HG03565 (cell line): Measurements from ENCODE around the gene ZNF91.
"Not testable (repeated sequence)": the region's sequence is repeated elsewhere in the genome, so short reads cannot be mapped to it uniquely, and the experiment has no call there.

Experiments used
- ATAC-seq: cut with Tn5 transposase; IDR thresholded peaks from one replicate; pipeline ENCODE4 v1.9.1; 2021; ENCODE audit warnings: mild to moderate bottlenecking, moderate library complexity; ENCODE audit not compliant: unreplicated experiment

ZNF91 gene

DNA sequence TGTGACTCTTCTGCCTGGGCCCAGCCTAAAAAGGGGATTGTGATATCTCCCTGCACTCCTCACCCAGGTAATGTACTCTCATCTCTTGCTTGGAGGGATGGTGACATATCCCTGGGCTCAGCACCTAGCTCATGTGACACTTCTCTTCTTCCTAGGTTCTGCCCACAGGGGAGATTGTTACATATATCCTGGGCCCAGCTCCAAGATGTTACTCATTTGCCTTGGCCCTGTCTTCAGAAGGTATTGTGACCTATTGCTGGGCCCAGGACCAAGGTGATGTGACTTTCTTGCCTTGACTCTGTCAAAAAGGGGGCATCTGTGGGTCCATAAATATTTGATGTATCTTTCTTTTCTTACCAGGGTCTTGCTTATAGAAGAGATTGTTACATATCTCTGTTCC lies 73.9 kb downstream of the ZNF91 start:
- ATAC-seq = not testable (repeated sequence)

DNA sequence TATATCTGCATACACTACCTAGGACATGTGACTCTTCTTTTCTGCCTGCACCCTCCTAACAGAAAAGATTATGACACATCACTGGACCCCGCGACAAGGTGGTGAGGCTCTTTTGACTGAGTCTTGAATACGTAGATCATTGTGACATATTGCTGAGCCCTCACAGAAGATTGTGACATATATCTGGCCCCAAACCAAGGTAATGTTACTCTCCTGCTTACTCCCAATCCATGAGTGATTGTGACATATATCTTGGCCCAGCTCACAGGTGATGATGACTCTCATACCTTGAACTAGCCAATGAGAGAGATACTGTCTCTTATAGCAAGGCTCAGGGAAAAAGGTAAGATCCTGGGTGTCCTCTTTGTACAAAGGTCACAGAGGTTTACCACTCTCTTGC lies 75.7 kb downstream of the ZNF91 start:
- ATAC-seq = not testable (repeated sequence)

DNA sequence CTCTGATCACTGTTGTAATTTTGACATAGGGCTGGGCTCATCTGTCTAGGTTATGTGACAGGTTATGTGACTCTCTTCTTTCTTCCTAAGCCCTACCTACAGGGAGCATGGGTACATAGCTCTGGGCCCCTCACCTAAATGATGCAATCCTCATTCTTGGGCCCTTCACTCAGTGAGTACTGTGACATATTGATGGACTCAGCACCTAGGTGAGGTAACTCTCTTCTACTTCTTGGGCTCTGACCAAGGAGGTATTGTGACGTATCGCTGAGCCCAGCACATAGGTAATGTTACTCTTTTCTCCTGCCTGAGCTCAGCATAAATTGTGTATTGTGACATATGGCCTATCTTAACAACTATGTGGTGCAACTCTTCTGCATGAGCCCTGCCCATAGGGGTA lies 76.3 kb downstream of the ZNF91 start:
- ATAC-seq = not testable (repeated sequence)

DNA sequence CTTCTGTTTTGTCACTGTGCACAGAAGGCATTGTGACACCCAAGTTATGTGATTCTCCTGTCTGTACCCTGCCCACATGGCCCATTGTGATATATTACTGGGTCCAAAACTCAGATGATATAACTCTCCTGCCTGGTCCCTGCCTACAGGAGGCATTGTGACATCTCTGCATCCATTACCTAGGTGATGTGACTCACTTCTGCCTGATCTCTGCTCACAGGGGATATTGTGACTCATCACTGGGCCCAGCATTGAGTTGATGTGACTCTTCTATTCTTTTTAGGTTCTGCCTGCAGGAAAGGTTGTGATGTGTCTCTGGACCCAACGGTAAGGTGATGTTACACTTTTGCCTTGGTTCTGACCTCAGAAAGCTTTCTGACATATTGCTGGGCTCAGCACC lies 77.1 kb downstream of the ZNF91 start:
- no peak for ATAC-seq

DNA sequence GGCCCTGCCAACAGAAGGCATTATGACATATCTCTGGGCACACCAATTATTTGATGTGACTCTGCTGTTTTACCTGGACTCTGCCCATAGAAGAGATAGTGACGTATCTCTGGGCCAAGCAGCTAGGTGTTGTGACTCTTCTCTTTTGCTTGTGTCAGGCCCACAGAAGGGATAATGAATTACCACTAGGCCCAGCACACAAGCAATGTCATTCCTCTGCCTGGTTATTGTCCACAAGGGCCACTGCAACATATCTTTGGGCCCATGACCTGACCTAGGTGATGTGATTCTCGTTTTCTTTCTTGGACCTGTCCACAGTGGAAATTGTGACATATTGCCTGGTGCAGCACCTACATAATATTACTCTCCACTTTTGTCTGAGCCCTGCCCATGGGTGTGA lies 80.0 kb downstream of the ZNF91 start:
- ATAC-seq = no peak

DNA sequence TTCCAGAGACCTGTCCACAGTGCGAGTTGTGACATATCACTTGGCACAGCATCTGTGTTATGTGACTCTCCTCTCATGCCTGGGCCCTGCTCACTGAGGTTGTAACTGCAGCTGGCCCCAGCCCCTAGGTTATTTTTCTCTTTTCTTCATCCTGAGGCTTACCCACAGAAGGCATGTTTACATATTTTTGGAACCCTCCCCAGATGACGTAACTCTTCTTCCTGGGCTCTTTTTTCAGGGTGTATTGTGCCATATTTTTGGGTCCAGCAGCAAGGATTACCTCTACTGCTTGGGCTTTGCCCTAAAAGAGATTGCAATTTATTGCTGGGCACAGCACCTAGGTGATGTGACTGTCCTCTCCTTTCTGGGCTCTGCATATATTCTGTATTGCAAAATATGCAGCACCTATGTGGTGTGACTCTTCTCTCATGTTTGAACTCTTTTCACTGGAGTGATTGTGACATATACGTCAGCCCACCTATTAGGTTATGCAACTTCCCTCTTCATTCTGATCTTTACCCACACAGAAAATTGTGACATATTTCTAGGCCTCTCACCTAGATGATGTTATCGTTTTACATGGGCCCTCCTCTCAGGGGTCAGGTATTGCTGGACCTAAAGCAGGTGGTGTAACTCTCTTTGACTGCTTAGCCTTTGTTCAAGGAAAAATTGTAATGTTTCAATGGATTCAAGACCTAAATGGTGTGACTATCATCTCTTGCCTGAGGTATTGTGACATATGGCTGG lies 80.6 kb downstream of the ZNF91 start:
- no peak for ATAC-seq

DNA sequence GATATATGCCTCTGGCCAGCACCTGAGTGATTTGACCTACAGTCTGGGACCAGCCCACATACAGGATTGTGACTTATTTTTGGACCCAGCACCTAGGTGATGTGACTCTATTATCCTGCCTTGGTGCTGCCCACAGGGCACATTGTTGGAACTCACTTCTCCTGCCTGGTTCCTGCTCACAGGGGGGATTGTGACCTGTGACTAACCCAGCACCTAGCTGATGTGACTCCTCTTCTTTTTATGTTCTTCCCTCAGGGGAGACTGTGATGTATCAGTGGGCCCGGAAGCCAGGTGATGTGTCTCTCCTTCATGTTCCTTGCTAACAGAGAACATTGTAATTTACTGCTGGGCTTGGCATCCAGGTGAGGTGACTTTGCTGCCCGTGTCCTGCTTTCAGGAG lies 82.1 kb downstream of the ZNF91 start:
- no peak for ATAC-seq

DNA sequence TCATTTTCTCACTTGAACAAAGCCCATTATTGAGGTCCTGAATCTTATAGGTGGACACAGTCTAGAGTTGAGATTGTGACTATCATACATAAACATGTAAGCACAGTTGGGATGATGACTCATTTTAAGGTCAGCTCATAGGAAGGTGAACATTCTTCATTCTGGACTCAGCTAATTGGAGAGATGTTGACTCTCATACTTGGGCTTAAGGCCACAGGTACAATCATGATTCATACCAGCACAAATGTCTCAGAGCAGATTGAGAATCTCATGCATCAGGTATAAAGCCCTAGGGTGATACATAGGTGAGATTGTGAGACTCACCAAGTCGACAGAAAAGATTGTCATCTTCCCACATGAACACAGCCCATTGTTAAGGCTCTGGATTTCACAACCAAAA lies 82.8 kb downstream of the ZNF91 start:
- no peak for ATAC-seq

DNA sequence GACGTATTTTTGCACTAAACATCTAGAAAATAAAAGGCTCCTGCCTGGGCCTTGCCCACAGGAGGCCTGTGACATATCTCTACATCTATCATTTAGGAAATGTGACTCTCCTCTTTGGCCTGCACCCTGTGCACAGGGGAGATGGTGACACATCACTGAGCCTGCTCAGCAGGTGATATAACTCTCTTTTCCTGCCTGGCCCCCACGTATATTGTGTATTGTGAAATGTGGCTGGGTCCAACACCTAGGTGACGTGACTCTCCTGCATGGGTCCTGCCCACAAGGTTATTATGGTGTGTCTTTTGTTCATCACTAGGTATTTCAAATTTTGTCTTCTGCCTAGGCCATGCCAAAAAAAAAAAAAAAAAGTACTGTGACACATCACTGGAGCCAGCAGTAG lies 83.7 kb downstream of the ZNF91 start:
- ATAC-seq = no peak

DNA sequence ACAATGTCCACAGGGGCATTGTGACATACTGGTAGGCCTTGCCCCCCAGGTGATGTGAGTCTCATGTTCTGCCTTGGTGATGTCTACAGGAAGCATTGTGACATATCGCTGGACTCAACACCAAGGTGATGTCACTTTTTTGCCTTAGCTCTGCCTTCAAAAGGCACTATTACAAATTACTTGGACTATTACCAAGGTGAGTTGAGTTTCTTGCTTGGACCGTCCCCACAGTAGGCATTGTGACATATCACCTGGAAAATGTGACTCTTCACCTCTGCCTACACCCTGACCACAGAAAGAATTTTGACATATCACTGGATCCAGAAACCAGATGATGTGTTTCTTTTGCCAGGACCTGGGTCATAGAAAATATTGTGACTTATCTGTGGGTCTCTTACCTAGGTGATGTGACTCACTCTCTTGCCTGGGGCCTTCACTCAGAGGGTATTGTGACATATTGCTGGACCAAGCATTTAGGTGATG lies 84.5 kb downstream of the ZNF91 start:
- ATAC-seq = no peak

DNA sequence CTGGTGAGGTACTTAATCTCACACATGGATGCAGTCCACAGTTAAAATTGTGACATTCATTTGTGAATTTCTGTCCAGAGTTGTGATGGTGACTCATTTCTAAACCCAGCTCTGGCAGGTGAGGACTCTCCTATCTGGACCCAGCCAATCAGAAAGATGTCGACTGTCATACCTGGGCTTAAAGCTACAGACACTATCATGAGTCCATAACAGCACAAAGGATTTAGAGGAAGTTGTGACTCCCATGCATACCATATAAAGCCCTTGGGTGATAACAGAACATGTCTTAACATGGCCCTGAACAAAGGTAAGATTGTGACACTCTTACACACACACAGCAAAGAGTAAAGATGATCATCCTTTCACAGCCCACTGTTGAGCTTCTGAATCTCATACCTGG lies 85.3 kb downstream of the ZNF91 start:
- no peak for ATAC-seq

DNA sequence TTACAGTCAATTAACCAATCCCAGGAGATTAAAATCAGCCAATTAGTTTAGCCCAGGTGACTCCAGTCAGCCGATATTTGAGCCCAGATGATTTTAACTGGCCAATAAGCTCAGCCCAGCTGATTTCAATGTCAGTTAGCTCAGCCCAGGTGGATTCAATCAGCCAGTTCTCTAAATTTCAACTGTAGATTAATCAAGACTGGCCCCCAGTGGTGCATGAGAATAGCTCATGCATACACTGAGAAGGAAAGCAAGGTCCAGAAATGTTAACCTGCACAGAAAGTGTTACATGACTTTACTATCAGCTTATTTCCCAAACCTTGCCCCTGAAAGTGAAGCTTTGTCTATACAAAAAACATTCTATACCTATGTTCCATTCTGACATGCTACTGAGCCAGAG lies 89.7 kb downstream of the ZNF91 start:
- ATAC-seq = no peak

DNA sequence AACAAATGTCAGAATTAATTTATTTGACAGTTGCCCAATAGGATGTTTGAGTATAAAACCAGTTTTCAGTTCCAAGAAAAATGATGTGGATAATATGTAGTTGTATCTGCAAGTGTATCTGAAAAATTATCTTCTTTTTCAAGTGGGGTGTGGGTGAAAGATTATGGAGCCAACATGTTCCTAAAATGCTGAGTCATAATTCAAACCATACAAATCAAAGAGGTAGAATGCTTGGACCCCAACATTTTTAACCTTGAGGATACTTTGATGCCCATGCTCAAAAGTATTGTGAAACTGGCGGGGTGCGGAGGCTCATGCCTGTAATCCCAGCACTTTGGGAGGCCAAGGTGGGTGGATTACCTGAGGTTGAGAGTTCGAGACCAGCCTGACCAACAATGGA lies 91.0 kb downstream of the ZNF91 start:
- no peak for ATAC-seq

DNA sequence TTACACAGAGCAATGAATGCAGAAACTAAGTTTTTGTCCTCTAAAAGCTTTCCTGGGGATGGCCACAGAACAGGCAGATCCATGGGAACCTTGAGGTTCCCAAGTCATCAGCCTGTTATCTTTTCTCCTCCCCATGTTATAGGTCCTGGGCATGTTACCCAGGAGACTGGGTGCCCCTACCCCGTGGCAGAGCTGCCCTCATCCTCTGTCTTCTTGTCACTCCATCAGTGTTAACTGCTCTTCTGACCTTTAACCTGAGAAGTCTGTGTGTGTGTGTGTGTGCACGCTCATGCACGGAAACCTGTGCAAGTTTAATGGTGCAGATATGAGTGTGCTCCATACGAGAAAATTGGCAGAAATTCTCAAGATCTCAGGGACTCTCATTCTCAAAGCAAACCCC lies 101.1 kb downstream of the ZNF91 start:
- ATAC-seq = no peak

DNA sequence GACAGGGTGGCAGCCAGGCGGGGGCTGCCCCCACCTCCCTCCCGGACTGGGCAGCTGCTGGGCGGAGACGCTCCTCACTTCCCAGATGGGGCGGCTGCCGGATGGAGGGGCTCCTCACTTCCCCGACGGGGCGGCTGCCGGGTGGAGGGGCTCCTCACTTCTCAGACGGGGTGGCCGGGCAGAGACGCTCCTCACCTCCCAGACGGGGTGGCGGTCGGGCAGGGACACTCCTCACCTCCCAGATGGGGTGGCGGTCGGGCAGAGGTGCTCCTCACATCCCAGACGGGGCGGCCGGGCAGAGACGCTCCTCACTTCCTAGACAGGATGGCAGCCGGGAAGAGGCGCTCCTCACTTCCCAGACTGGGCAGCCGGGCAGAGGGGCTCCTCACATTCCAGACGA lies 105.3 kb downstream of the ZNF91 start:
- not testable (repeated sequence) for ATAC-seq
